SHP77 treated with DMSO at 0.1 percent for 48 hours (cell line): ENCODE data around the gene TRIM62.
"Not testable (repeated sequence)": the region's sequence is repeated elsewhere in the genome, so short reads cannot be mapped to it uniquely, and the experiment has no call there.

Experiments used
- DNase-seq: peaks from one replicate; lab custom pipeline; 2025; lab: John Stamatoyannopoulos, UW

The TRIM62 gene

DNA sequence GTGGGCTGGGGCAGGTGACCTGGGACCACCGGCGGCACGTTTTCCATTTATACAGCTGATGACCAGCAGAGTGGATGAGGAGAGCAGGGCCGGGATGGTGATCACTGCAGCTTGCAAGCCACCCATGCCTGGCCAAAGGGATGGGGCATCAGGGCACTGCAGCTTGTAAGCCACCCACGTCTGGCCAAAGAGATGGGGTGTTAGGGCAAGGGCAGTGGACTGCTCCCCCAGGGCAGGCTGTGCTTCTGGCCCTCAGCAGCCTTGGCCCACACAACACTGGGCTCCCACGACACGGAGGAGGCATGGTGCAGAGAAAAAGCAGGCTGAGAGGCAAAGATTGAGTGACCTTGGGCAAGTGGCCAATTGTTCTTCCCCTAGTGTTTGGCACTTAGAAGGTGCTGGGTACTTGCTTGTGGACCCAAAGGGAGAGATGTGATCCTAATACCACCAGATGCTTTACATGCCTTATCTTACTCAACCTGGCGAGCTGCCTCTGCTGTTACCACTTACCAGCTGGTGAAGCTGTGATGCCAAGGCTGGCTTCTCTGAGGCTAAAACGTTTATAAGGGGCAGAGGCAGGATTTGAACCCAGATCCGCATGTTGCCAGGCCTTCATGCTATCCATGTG is 48.3 kb downstream of the TRIM62 start:
- DNase-seq = no peak

DNA sequence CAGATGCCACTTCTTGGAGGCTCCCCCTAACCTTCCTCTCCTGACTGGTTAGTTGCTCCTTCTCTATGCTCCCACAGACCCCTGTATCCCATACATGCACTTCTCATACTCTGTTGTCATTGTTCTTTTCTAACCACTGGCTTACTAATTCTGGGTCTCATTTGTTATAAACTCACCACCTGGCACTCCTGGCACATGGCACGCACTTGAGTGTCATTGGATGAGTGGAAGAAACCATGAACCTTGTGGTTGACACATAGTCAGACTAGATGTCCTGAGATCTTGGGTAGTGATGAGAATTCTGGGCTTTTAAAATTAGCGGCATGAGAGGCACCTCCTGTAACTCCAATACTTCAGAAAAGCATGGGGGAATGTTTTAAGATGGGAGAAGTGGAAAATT is 49.3 kb downstream of the TRIM62 start:
- no peak for DNase-seq

GRCh38 chr1:33131191-33131590 is 50.7 kb downstream of the TRIM62 start:
- DNase-seq = no peak

DNA sequence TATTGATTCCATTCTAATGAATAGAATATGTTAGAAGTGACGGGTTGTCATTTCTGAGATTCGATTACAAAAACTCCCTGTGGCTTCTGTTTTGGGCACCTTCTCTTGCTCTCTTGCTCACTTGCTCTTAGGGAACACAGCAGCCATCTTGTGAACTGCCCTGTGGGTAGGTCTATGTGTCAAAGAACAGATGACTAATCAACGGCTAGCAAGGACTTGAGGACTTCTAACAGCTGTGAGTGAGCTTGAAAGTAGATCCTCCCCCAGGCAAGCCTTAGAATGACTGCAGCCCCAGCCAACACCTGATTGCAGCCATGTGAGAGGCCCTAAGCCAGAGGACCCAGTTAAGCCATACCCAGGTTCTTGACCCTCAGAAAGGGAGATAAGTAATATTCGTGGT is 51.5 kb downstream of the TRIM62 start:
- DNase-seq = no peak

GRCh38 chr1:33128781-33129180 is 53.1 kb downstream of the TRIM62 start:
- no peak for DNase-seq

DNA sequence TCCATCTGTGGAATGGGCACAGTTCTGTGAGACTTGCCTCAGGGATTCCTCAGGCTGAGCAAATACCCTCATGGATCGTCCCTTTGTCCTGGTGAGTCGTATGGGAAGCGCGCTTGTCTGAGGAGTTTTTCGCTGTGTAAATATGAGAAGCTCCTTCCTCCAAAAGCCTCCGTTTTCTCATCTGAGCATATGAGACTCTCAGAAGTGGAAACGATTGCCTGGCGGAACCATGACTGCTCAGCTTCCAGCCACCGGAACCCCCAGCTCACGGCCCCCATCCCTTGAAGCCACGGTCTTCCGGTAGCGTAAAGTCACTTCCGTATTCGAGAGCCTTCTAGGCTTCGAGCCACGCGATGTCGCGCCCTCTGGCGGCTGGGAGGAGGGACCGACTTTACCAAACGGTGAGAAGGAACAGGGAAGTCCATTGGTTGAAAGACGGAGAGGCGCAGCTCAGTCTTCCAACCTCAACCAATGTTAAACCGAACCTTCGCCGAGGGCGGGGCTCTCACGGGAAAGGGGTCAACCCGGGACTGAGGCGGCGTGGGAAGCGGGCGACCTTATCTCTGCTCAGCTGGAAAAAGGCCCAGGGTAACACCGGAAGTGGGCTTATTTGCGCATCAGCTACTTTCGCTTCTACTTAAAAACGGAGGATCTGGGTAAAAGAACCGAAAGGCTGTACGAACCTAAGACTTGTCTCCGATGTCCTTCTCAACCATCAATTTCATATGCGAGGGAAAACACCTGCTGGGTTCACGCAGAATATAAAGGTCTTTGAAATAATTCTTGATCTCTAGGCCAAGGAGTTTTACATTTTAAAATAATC is 54.6 kb downstream of the TRIM62 start:
- peak; percentile 98 for DNase-seq

- DNase-seq = no peak
These were observed 55.3 kb downstream of the TRIM62 start for GRCh38 chr1:33126411-33127000.

DNA sequence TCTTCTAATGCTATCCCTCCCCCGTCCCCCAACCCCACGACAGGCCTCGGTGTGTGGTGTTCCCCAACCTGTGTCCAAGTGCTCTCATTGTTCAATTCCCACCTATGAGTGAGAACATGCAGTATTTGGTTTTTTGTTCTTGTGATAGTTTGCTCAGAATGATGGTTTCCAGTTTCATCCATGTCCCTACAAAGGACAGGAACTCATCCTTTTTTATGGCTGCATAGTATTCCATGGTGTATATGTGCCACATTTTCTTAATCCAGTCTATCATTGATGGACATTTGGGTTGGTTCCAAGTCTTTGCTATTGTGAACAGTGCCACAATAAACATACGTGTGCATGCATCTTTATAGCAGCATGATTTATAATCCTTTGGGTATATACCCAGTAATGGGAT is 57.2 kb downstream of the TRIM62 start:
- not testable (repeated sequence) for DNase-seq

DNA sequence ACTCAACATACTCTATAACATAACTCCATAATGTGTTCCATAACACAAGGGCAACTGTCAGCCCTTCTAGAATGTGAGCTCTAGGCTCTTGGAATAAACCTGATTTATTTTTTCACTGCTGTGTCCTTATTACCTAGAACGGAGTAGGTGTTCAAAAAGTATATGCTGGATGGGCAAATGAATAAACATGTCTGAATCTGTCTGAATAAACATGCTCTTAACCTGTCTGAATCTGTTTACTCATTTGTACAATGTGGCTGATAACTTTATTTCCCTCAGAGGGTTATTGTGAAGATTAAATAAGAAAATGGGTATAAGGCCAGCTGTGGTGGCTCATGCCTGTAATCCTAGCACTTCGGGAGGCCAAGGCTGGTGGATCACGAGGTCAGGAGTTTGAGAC is 58.6 kb downstream of the TRIM62 start:
- no peak for DNase-seq

- DNase-seq = no peak
These were observed 59.2 kb downstream of the TRIM62 start for GRCh38 chr1:33122483-33123178.

GRCh38 chr1:33121728-33122127 is 60.1 kb downstream of the TRIM62 start:
- DNase-seq = no peak

- DNase-seq = no peak
These were observed 61.2 kb downstream of the TRIM62 start for GRCh38 chr1:33120436-33121231.

DNA sequence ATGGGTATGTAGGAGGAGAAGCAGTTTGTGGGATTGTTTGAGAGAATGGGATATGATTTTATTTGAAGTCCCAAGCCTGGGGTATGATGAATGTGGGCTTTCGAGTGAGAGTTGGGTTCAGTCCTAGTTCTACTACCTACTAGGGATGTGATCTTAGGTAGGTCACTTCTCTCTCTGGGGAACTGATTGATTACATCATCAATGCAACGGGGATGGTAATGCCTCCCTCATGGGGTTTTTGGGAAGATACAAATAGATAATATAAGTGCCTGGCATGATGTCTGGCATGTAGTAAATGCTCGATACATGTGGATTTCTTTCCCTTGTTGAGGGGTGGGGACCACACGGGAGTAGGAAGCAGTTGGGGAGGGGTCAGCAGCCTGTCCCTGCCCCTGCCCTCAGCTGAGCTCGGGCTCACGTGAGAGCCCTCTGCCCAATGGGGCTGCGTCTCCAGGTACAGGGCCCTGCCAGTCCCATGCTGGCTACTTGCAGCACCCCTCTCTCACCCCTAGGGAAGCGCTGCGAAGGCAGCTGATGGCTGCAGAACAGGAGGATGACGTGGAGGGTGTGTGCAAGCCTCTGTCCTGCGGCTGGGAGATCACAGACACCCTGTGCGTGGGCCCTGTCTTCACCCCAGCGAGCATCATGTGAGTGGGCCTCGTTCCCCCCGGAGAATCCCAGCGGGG is 62.2 kb downstream of the TRIM62 start:
- no peak for DNase-seq

DNA sequence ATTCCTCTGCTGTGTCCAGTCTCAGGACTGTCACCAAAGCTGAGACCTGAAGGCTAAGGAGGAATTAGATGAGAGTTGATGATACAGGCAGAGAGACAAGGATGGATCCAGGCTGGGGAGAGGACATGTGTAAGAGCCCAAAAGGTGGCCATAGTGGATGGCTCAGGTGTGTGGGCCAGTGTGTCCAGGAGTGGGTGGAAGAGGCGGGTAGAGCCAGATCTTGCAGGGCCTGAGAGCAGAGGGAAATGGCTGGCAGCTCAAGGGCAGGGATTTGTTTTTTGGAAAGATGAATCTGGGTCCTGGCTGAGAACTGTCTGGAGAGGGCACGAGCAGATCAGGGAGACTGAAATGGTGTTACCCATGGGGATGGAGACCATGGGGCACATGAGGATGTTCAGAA is 62.8 kb downstream of the TRIM62 start:
- DNase-seq = no peak

GRCh38 chr1:33118274-33118673 is 63.6 kb downstream of the TRIM62 start:
- no peak for DNase-seq

- DNase-seq = no peak
These were observed 64.3 kb downstream of the TRIM62 start for GRCh38 chr1:33117440-33118085.

- no peak for DNase-seq
These were observed 69.9 kb downstream of the TRIM62 start for GRCh38 chr1:33111965-33112364.

DNA sequence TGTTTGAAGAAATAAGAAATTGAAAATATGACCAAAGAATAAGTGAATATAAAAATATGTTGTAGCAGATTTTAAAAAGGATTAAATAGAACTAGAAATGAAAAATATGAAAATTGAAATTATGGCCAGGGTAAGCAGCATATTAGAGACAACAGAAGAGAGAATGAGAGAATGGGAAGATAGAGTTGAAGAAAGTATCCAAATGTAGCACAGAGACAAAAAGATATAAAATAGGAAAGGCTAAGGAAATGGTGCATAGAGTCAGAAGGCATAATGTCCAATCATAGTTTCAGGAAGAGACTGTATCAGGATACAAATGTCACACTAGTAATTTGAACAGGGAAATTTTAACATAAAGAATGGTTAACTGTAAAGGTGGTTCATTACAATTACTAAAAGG is 71.4 kb downstream of the TRIM62 start:
- DNase-seq = no peak

- DNase-seq = not testable (repeated sequence)
These were observed 81.8 kb downstream of the TRIM62 start for GRCh38 chr1:33100119-33100415.

DNA sequence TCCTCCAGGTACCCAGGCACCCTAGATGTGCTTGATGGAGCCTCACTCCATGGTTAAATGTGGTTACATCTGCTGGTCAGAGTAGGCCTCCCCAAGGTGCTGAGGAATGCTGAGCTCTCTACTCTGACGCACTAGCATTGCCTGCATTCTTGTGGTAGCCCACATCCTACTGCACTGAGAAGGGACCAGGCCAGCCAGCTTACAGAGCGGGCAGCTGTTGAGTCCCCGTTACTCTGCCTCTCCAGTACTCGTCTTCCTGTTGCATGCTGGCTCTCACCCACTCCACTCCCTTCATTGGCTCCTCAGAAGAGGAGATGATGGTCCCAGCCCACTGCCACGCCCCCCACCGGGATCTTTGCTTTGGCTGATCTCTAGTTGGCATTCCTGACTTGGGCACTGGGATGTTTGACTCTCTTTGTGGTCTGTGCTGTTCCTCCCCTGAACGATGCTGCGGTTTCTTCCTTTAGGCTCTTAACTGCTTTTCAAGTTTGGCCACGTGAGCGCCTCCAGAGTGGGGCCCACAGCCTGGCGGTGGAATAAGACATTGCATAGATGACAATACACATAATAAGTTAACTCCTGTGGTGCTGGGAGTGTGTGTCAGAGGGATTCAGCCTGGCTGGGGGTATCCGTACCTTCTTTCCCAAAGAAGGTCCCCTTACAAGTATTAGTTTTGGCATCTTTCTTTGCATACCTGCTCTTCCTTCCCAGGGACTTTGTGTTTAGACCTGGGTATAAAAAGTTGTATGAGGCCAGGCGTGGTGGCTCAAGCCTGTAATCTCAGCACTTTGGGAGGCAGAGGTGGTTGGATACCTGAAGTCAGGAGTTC is 82.3 kb downstream of the TRIM62 start:
- no peak for DNase-seq
